GM20431 (cell line): ENCODE results near the gene CDYL2.

ENCODE experiments used
- in situ Hi-C: fragments of 300-500 bp; cut with MseI, MboI; formaldehyde crosslinking; loops from one replicate; pipeline ENCODE4 v1.15.0; 2020; ENCODE audit warnings: low sequenced_read_pairs; ENCODE audit not compliant: unreplicated experiment

CDYL2 gene

DNA sequence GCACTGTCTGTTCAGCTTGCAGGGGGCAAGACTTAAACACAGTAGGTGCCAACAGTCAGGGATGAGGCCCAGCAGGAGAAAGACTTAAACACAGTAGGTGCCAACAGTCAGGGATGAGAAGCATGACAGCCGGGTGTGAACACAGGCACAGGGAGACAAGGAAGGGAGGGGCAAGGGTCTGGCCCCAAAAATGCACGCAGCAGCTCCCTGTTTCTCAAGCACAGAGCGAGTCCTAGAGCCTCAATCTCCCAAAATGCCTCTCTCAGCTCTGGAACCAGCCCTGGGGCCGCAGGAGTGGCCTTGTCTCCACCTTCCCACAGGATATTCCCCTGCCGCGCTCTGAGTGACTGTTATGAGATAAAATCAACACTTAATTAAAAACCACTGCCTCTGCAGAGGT lies 197.2 kb downstream of the CDYL2 start:
- in situ Hi-C loops = no loop called here

DNA sequence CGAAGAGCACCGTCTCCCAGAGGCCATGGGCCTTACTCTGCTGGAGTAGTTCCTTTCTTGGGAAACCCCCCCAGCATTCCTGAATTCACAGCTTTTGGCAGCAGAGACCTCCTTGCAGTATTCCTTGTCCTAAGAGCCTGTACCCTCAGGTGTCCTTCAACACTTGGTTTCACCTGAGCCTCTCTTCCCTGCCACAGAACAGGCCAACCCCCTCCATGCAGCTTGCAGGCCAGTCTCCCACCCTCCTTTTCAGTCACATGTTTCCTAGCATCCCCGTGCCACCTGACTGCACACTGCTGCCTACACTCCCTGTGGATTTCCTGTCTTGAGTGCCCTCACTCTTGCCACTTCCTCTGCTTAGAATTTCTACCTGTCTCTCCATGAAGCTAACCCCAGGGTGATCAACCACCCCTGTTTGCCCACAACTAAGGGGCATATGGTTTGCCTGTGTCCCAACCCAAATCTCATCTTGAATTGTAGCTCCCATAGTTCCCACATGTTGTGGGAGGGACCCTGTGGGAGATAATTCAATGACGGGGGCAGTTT lies 198.1 kb downstream of the CDYL2 start:
- in situ Hi-C loops = no loop called here

DNA sequence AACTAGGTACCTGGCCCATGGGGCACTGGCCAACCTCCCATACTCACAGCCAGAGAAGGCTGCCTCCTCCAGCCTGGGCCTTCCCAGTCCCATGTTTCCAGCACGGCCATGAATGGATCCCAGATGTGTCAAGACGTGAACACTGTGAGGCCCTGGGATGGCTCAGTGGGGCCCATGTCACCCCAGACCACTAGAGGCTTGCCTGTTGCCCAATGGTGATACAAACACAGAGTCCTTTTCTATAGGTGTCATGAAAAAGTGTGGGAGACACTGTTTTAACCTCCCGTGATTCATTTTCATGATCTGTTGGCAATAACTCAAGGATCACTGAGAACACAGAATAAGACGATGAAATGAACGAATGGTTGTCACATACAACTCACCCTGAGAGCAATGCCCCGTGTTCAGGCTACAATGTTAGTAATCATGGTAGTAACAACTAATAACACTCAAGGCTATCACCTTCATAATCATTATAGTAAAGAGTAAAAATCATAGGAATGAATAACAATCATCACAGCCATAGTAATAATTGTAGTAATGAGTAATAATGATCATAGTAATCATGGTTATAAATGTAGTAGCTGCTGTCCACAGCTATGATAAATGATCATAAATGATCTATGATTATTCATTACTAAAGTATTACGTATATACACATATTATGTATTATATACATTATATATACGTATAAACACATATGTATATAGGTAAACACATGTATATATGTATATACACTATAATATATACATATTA lies 199.6 kb downstream of the CDYL2 start:
- in situ Hi-C loops = no loop called here

DNA sequence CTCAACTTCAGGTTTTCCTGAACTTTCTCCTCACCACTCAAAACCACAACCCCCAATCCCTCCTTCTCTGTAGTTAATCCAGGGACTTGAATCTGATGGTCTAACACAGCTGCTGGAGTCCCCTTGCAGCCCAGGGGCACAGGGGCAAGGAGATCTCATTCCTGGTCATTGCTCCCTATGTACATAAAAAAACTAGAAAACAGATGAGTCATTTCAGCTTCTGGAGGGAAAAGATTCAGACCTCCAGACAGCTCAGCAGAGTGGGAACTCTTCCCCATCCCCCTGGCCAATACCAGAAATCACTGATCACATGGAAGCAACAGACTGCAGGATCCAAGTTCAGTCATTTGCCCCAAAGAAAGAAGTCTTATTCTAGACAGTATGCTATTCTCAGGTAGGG lies 201.5 kb downstream of the CDYL2 start:
- in situ Hi-C loops = no loop called here

DNA sequence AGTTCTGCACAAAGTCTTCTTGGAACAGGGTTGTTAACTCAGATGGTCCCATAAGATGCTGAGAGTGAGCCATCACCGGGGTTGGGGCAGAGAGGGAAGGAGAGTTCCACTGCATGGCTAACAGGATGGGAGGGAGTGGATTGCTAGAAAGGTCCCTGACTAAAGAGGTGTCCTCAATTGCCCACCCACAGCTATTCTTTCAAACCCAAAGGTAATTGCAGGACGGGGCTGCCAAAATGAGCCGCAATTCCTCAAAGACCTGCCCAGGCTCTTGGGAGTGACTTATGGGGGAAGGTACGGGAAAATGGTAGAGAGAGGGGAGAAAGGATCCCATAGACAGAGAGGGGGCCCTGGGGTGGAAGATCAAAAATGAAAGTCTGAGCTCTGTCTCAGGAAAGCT lies 203.2 kb downstream of the CDYL2 start:
- in situ Hi-C loops = no loop called here

DNA sequence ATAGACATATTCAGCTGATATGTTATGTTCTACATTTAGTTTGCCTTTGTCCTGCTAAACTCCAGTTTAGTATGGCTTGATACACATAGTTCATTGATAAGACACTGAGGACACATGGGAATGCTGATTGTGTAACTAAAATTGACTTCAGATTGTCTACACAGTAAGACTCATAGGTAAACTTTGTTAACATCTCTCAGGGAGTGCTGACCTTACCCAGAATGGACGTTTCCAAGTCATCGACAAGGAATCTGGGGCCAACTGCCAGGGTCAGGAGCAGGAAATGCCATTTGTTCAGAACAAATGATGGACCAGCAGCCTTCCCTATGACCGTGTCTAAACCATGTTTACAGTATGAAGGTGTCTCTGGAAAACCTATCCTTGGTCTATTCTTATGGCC lies 204.9 kb downstream of the CDYL2 start:
- in situ Hi-C loops = no loop called here

DNA sequence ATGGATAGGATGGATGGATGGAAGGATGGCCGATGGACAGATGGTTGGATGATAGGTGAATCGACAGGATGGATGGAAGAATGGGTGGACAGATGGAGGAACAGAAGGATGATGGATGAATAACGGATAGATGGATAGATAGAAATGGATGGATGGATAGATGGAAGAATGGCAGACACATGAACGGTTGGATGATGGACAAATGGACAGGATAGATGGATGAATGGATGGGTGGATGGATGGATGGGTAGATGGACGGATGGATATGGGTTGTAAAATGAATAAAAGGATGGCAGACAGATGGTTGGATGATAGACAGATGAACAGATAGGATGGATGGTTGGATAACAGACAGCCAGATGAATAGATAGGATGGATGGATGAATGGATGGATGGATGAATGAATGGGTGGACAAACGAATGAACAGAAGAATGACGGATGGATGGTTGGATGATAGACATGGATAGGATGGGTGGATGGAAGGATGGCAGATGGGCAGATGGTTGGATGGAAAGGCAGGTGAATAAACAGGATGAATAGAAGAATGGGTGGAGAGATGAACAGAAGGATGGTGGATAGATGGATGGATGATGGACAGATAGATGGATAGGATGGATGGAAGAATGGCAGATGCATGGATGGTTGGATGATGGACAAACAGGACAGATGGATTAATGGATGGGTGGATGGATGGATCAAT lies 207.7 kb downstream of the CDYL2 start:
- in situ Hi-C loops = no loop called here

DNA sequence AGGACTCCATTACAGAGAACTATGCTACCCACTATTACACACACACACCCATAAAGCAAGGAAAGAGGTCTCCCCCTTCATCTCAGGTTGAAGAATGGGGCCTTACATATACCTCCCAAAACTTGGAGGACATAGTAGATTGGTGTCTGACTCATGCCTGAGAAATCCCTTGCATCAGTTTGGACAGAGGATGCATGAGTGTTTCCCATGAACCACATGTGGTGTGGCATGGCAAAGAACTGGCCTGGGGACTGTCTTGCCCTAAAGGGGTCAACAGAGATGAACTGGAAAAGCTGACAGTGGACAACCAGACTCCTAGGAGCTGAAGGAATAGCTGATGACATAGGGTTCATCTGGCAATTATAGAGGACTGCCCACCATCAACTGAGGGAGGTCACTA lies 209.6 kb downstream of the CDYL2 start:
- in situ Hi-C loops = no loop called here

DNA sequence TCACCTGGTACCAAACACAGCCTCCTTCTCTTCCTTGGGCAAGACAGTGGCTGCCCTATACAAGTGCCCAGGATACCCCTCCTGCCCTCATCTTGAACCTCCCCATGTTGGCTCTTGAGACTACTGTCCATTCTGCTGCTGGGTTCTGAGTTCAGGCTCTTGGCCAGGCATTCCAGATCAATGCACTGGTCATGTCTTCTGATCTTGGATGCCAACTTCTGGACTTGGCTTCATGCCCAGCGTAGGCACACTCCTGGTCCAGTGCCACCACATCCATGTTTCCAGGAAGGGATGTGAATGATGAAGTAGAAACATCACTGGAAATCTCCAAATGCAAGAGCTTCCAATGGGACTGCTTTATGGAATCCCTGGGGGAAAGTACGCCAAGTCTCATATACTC lies 212.1 kb downstream of the CDYL2 start:
- in situ Hi-C loops = no loop called here

DNA sequence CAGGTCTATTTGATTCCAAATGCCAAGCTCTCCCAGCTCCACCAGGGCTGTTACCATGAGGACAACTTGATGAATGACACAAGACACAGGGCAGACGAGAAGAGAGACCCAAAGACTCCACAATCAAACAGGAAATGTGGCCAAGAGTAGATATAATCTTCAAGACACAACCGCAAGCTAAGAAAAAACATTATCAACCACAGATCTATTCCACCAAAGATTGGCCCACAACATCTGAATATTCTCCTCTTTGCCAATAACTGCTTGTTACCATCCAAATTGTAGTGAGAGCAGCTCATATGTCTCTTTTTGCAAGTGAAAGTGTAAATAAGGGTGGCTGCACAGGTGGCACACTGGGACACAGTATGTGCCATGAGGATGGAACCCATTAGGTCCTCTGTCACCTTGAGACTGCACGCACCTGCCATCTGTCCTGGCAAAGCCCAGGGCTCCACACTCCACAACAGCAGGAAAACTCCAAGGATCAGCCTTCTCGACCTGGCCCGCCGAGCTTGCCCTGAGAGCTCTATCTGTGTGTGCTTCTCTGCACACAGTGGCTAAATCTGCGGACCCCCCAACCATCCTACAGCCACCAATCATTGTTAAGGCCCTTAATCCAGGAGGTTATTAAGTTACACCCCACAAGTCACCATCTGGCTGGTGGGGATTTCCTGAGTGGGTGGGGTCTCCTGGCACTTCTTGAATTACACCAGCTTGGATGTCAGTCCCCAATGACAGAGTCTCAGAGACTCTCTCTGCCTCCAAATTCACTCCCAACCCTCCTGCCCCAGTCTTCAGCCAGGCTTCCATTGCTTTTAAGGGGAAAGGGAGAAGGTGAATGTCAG lies 213.1 kb downstream of the CDYL2 start:
- in situ Hi-C loops = no loop called here

DNA sequence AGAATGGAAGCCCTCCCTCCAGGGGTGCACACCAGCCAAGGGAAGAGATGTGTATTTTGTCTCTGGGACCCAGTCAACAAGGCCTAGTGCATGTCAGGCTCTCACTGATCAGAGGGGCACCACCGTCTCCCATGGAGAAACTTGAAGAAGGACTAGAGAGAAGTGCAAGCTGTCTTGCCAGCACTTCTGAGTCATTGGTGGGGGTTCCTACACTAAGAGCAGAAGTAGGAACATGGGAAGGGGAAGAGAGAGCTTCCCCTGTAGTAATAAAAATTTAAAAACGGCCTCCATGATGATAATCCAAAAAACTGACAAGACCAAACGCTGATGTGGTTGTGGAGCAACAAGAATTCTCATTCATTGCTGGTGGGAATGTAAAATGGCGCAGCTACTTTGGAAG lies 217.3 kb downstream of the CDYL2 start:
- in situ Hi-C loops = no loop called here

DNA sequence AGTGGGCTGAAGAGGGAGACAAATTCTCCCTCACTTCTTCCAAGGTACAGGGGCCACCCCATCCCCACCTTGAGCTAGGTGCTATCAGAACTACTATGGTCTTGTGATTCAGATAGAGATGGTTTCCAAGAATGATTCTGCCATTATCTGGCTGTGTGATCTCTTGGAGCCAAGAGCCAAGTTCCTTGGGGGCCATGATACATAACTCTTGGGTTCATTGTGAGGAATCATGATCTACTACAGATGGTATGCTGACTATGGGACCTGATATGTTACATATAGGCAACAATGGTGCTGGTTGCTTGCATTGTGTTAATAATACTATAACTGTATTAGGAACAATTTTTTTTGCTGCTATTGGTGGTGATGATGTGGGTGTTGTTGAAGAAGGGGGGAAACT lies 217.9 kb downstream of the CDYL2 start:
- in situ Hi-C loops = no loop called here

DNA sequence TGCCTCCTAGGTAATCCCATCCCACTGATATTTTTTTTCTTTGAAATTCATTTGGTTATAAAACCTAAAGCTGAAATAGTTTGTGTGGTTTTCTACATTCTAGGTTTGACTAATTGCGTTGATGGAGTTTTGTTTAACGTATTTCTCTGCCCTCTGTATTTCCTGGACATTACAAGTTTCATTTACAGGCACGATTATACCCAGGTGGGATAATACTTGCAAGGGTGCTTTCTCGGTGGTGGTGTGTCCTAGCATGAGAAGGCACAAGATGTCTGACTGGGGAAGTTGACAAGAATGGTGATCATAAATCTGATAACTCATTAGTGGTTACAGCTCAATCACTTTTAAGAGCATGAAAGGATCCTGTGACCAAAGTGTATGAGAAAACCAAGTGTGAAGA lies 218.6 kb downstream of the CDYL2 start:
- in situ Hi-C loops = no loop called here

DNA sequence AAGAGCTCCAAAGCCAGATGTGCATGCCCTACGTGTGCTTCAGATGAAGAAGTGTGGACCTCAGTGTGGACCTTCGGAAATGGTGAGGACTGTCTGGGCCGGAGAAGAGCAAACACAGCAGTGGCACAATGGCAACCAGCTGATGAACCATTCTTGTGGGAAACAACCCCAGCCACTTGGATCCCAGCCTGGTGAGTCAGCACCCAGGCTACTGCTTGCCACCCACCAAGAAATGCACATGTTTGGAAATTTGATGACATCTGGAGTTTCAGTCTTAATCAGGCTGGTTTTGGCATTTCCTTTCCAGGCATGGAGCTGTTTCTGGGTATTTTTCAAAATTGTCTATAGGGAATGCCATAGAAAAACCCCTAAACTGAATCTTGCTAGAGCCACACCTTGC lies 220.9 kb downstream of the CDYL2 start:
- in situ Hi-C loops = no loop called here

DNA sequence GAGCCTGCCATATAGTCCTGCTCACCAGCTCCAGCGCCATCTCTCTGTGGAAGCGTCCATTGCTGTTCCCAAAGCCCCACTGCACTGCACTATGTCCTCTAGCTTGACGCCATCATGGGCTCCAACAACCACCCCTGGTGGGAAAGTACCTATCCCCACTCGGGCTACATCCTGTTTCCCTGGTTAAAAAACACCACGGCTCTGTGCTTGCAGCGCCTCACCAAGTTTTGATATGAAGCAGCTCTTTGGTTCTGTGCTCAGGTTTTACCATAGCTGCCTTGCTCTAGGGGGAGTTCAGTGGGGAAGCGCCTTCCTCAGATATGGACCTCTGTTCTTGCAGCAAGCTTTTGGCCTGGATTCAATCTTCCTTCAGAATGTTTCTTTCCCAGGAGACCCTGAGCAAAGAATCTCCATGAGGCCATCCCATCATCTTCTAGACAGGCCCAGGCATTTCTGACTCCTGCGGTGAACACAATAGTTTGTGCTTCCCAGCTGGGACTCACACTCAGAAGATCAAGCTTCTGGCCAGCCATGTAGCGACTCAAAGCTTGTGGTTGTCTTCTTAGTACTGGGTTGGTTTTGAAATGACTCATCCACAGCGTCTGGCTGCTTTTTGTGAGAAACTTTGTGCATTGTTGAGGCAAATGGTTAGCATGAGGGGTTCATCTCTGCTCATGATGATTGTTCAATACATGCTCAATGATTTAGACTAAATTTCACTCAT lies 224.1 kb downstream of the CDYL2 start:
- in situ Hi-C loops = no loop called here

DNA sequence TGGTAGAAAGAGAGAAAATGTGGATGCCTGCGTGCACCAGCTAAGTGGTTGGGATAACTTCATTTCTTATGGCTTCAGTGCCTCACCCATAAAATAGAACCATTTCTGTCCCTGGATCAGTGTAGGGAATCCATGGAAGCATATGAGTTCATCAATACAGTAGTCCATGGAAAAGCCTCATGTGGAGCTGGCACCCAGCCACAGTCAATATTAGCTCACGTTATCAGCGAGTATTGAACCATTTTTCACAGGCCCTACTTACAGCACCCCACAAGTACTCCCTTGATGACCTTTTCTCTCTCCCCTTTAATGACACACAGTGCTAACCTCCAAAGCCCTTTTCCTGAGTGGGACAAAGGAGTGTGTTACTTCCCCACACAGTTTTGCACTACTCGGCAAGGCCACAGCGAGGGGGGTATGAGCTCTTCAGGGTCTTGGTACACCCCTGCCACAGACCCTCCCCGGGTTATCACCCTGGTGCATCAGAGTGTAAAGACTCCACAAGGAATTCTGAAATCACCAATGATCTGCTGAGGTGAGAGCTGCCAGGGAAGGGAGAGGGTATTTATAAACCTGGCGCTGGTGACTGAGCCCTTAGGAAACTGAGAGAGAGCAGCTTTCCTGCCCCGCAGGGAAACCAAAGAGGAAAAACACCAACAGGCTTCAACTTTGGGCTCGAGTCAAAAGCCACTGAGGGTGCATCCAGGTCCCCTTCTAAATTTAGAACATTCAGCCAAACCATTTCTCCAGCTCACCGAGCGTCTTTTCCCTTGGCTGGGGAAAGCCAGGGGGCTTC lies 226.7 kb downstream of the CDYL2 start:
- in situ Hi-C loops = no loop called here

DNA sequence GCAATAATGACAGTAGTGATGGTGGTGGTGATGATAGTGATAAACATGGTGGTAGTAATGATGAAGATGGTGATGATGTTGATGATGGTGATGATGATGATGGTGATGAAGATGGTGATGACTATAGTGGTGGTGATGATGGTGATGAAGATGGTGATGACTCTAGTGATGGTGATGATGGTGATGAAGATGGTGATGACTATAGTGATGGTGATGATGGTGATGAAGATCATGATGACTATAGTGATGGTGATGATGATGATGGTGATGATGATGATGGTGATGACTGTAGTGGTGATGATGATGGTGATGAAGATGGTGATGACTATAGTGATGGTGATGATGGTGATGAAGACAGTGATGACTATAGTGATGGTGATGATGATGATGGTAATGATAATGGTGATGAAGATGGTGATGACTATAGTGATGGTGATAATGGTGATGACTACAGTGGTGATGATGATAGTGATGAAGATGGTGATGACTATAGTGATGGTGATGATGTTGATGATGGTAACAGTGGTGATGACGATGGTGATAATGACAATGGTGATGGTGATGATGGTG lies 228.0 kb downstream of the CDYL2 start:
- in situ Hi-C loops = no loop called here

DNA sequence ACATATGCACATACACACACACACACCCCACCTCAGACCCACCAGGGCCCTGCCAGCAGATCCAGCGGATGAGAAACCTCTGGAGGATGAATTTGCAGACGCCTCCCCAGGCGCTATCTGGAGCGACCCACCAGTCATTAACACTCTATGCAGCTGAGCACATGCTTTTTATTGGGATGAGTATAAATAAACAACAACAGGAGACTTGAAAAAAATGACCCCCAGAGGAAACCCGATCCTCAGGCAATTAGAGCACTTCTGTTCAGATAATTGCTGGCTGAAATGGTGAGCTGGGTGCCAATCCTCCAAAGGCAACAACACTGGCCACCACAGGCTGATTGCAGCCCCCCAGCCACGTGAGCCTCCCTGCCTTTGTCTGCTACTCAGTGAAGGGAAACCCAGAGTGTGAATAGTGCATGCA lies 230.7 kb downstream of the CDYL2 start:
- in situ Hi-C loops = no loop called here

DNA sequence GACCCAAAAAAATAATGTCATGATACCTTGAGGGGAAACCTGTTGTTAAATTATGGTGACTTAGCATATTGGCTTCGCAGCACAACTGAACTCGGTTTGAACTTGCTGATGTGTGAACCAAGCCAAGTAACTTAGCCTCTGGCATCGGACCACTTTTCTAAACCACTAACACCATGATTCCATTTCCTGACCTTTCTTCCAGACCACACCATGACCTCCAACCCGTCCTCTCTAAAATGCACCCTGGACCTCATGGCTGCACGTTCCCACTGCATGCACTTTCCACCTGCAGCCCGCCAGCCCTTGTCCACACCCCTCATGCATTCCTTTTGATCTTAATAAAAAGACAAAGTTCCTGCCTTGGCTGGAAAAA lies 234.3 kb downstream of the CDYL2 start:
- in situ Hi-C loops = no loop called here
